HG03097 (cell line): ENCODE results near the gene PRRG3.

Source experiments
- ATAC-seq: cut with Tn5 transposase; IDR thresholded peaks from one replicate; pipeline ENCODE4 v1.9.1; 2021; ENCODE audit not compliant: unreplicated experiment, low FRiP score

The PRRG3 gene

GRCh38 chrX:151741606-151742005 lies 46.3 kb downstream of the PRRG3 start:
- no peak for ATAC-seq

- no peak for ATAC-seq
Measured at GRCh38 chrX:151742311-151742710, 47.1 kb downstream of the PRRG3 start.

DNA sequence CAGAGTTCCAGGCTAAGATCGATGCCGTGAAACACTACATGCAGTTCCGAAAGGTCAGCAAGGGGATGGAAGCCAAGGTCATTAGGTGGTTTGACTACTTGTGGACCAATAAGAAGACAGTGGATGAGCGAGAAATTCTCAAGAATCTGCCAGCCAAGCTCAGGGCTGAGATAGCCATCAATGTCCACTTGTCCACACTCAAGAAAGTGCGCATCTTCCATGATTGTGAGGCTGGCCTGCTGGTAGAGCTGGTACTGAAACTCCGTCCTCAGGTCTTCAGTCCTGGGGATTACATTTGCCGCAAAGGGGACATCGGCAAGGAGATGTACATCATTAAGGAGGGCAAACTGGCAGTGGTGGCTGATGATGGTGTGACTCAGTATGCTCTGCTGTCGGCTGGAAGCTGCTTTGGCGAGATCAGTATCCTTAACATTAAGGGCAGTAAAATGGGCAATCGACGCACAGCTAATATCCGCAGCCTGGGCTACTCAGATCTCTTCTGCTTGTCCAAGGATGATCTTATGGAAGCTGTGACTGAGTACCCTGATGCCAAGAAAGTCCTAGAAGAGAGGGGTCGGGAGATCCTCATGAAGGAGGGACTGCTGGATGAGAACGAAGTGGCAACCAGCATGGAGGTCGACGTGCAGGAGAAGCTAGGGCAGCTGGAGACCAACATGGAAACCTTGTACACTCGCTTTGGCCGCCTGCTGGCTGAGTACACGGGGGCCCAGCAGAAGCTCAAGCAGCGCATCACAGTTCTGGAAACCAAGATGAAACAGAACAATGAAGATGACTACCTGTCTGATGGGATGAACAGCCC lies 48.6 kb downstream of the PRRG3 start:
- no peak for ATAC-seq

GRCh38 chrX:151745651-151746050 lies 50.4 kb downstream of the PRRG3 start:
- ATAC-seq, result no peak

GRCh38 chrX:151746502-151746901 lies 51.2 kb downstream of the PRRG3 start:
- no peak for ATAC-seq

DNA sequence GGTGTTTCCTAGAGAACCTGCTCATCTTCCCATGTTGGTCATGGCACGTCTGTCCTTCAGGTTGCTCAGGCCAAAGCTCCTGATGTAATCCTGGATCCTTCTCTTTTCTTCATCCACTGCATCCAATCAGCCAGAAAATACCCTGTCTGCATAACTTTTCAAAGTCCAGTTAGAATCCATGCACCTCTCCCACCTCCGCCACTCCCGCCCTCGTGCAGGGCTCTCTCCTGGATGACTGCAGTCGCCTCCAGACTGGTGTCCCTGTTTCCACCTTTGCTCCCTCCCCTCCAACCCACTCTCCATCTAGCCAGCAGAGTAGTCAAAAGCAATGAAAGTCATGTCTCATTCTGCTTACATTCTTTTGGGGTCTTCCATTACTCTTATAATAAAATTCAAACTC lies 55.3 kb downstream of the PRRG3 start:
- ATAC-seq, result no peak

GRCh38 chrX:151752847-151753246 lies 57.6 kb downstream of the PRRG3 start:
- ATAC-seq, result no peak

DNA sequence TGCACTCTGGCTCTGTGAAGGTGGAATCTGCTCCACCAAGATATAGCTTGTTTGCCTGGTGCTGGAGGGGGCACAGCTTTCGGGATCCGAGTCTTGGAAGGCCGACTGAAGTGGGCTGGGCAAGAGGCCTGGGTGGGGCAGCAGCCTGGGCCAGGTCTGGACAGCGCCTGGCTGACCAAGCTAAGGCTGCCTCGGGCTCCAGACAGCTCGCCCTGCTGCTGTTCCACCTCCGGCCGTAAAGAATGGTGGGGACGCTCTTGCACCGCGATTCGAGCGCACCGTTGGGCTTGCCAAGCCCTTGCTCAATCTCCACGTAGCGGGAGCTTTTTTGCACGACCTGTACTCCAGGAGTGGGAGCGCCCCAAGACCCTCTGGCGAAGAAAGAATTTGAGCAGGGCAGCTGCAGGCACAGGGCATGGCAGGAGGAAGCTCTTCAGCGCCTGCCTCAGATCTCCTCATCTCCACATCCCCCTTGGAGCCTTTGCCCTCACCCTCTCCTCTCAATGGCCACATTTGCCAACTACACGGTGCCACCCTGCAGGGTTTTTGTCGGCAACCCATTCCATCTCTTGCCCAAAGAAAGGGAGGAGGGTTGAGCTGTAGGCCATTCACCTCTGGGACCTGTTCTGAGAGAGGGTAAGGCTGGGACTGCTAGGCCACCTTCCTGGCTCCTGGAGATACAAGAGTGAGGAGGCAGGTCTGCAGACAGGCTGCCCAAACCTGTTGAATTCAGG lies 58.2 kb downstream of the PRRG3 start:
- ATAC-seq, result no peak

GRCh38 chrX:151754047-151754429 lies 58.8 kb downstream of the PRRG3 start:
- ATAC-seq, result no peak

- no peak for ATAC-seq
Measured at GRCh38 chrX:151754641-151755215, 59.5 kb downstream of the PRRG3 start.
